GM23338 (cell line): ENCODE measurements around the gene KRTAP4-12.

Experiments used
- CREB1 ChIP-seq: fragments of 250-450 bp; sonication (Bioruptor Pico); IDR thresholded peaks from 2 replicates; pipeline ENCODE4 v1.5.0; 2020; ENCODE audit warnings: low read depth, mild to moderate bottlenecking, moderate library complexity
- EZH2 ChIP-seq: fragments of 200-600 bp; sonication (generic); IDR thresholded peaks from one replicate; pipeline ENCODE4 v1.8.0; 2017; ENCODE audit warnings: antibody characterized with exemption, mild to moderate bottlenecking, low read depth; ENCODE audit not compliant: unreplicated experiment
- EZH2phosphoT487 ChIP-seq: fragments of 200-600 bp; sonication (generic); IDR thresholded peaks from one replicate; pipeline ENCODE4 v1.8.1; 2018; ENCODE audit warnings: antibody characterized with exemption; ENCODE audit not compliant: unreplicated experiment
- JUNB ChIP-seq: IDR thresholded peaks from one replicate; pipeline ENCODE4 v1.6.1; 2016; ENCODE audit warnings: antibody characterized with exemption; ENCODE audit not compliant: unreplicated experiment
- NANOG ChIP-seq: IDR thresholded peaks from 2 replicates; pipeline ENCODE4 v1.6.1; 2016; ENCODE audit warnings: antibody characterized with exemption, borderline replicate concordance
- POLR2AphosphoS5 ChIP-seq: IDR thresholded peaks from 2 replicates; pipeline ENCODE4 v1.6.1; 2016; ENCODE audit warnings: antibody characterized with exemption, low read depth
- REST ChIP-seq: IDR thresholded peaks from one replicate; pipeline ENCODE4 v1.6.1; 2018; ENCODE audit warnings: antibody characterized with exemption; ENCODE audit not compliant: unreplicated experiment
- STAT1 ChIP-seq: IDR thresholded peaks from one replicate; pipeline ENCODE4 v1.6.1; 2016; ENCODE audit warnings: antibody characterized with exemption; ENCODE audit not compliant: unreplicated experiment
- ZNF114 ChIP-seq: fragments of 250-450 bp; sonication (Bioruptor Pico); IDR thresholded peaks from 2 replicates; pipeline ENCODE4 v1.5.0; 2020; ENCODE audit warnings: mild to moderate bottlenecking, moderate library complexity
- ZNF331 ChIP-seq: fragments of 250-450 bp; sonication (Bioruptor Pico); IDR thresholded peaks from 2 replicates; pipeline ENCODE4 v1.5.0; 2020; ENCODE audit warnings: low read depth, mild to moderate bottlenecking, moderate library complexity
- TF ChIP-seq, protein P1 (sequence below), 2 experiments: fragments of 200-600 bp in 1 of 2; sonication (generic) in 1 of 2; conservative IDR thresholded peaks; 2 replicates each; pipeline versions ENCODE4 v1.5.1 to v1.6.1; 2016 to 2017; ENCODE audit warnings: antibody characterized with exemption in 2 of 2, low read depth in 2 of 2, mild to moderate bottlenecking in 2 of 2, moderate library complexity in 1 of 2
- TF ChIP-seq, protein P2 (sequence below): fragments of 250-450 bp; sonication (Bioruptor Pico); IDR thresholded peaks from 2 replicates; pipeline ENCODE4 v1.5.0; 2020; ENCODE audit warnings: mild to moderate bottlenecking, moderate library complexity
- TF ChIP-seq, protein P3 (sequence below): IDR thresholded peaks from 2 replicates; pipeline ENCODE4 v1.6.1; 2016; ENCODE audit warnings: antibody characterized with exemption

GRCh38 chr17:41153856-41154255, 29.9 kb upstream of the KRTAP4-12 start:
- TF ChIP-seq, protein P1, sequence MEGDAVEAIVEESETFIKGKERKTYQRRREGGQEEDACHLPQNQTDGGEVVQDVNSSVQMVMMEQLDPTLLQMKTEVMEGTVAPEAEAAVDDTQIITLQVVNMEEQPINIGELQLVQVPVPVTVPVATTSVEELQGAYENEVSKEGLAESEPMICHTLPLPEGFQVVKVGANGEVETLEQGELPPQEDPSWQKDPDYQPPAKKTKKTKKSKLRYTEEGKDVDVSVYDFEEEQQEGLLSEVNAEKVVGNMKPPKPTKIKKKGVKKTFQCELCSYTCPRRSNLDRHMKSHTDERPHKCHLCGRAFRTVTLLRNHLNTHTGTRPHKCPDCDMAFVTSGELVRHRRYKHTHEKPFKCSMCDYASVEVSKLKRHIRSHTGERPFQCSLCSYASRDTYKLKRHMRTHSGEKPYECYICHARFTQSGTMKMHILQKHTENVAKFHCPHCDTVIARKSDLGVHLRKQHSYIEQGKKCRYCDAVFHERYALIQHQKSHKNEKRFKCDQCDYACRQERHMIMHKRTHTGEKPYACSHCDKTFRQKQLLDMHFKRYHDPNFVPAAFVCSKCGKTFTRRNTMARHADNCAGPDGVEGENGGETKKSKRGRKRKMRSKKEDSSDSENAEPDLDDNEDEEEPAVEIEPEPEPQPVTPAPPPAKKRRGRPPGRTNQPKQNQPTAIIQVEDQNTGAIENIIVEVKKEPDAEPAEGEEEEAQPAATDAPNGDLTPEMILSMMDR (conservative IDR thresholded peaks at IDR 0.05; ENCODE audit: low read depth in 2 of 2) = no peak
- TF ChIP-seq JUNB (no peak), POLR2AphosphoS5 (no peak), EZH2phosphoT487 (no peak), EZH2 (no peak), REST (no peak), CREB1 (CRISPR knock-in tag) (no peak), STAT1 (no peak), NANOG (no peak), ZNF114 (CRISPR knock-in tag) (no peak), ZNF331 (CRISPR knock-in tag) (no peak)
- TF ChIP-seq, protein P2, sequence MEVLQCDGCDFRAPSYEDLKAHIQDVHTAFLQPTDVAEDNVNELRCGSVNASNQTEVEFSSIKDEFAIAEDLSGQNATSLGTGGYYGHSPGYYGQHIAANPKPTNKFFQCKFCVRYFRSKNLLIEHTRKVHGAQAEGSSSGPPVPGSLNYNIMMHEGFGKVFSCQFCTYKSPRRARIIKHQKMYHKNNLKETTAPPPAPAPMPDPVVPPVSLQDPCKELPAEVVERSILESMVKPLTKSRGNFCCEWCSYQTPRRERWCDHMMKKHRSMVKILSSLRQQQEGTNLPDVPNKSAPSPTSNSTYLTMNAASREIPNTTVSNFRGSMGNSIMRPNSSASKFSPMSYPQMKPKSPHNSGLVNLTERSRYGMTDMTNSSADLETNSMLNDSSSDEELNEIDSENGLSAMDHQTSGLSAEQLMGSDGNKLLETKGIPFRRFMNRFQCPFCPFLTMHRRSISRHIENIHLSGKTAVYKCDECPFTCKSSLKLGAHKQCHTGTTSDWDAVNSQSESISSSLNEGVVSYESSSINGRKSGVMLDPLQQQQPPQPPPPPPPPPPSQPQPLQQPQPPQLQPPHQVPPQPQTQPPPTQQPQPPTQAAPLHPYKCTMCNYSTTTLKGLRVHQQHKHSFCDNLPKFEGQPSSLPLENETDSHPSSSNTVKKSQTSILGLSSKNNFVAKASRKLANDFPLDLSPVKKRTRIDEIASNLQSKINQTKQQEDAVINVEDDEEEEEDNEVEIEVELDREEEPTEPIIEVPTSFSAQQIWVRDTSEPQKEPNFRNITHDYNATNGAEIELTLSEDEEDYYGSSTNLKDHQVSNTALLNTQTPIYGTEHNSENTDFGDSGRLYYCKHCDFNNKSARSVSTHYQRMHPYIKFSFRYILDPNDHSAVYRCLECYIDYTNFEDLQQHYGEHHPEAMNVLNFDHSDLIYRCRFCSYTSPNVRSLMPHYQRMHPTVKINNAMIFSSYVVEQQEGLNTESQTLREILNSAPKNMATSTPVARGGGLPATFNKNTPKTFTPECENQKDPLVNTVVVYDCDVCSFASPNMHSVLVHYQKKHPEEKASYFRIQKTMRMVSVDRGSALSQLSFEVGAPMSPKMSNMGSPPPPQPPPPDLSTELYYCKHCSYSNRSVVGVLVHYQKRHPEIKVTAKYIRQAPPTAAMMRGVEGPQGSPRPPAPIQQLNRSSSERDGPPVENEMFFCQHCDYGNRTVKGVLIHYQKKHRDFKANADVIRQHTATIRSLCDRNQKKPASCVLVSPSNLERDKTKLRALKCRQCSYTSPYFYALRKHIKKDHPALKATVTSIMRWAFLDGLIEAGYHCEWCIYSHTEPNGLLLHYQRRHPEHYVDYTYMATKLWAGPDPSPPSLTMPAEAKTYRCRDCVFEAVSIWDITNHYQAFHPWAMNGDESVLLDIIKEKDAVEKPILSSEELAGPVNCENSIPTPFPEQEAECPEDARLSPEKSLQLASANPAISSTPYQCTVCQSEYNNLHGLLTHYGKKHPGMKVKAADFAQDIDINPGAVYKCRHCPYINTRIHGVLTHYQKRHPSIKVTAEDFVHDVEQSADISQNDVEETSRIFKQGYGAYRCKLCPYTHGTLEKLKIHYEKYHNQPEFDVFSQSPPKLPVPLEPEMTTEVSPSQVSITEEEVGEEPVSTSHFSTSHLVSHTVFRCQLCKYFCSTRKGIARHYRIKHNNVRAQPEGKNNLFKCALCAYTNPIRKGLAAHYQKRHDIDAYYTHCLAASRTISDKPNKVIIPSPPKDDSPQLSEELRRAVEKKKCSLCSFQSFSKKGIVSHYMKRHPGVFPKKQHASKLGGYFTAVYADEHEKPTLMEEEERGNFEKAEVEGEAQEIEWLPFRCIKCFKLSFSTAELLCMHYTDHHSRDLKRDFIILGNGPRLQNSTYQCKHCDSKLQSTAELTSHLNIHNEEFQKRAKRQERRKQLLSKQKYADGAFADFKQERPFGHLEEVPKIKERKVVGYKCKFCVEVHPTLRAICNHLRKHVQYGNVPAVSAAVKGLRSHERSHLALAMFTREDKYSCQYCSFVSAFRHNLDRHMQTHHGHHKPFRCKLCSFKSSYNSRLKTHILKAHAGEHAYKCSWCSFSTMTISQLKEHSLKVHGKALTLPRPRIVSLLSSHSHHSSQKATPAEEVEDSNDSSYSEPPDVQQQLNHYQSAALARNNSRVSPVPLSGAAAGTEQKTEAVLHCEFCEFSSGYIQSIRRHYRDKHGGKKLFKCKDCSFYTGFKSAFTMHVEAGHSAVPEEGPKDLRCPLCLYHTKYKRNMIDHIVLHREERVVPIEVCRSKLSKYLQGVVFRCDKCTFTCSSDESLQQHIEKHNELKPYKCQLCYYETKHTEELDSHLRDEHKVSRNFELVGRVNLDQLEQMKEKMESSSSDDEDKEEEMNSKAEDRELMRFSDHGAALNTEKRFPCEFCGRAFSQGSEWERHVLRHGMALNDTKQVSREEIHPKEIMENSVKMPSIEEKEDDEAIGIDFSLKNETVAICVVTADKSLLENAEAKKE = no peak
- TF ChIP-seq, protein P3, sequence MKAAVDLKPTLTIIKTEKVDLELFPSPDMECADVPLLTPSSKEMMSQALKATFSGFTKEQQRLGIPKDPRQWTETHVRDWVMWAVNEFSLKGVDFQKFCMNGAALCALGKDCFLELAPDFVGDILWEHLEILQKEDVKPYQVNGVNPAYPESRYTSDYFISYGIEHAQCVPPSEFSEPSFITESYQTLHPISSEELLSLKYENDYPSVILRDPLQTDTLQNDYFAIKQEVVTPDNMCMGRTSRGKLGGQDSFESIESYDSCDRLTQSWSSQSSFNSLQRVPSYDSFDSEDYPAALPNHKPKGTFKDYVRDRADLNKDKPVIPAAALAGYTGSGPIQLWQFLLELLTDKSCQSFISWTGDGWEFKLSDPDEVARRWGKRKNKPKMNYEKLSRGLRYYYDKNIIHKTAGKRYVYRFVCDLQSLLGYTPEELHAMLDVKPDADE = no peak
